GM12801 (cell line): Measurements from ENCODE around the gene FBH1.

Source experiments
- TF ChIP-seq, protein P1 (sequence below): IDR thresholded peaks from one replicate; pipeline ENCODE4 v1.5.1; 2011; ENCODE audit warnings: control low read depth; ENCODE audit not compliant: insufficient read length; ENCODE audit errors: extremely low read depth

The FBH1 gene

DNA sequence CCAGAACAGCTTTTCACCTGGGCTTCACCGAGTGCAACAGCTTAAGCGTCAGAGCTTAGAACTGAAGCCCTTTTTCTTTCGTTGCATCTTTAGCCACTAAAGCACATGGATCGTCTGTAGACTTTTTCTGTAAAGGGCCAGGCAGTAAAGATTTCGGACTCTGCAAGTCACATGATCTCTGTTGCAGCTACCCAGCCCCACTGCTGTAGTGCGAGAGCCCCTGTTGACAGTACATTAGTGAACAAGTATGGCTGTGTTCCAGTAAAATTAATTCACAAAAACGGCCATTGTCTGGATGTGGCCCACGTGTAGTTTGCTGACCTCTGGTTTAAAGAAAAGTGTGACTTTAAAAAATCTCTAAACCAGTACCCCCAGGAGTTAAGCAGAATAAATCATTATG, 39.4 kb downstream of the FBH1 start:
- TF ChIP-seq, protein P1, sequence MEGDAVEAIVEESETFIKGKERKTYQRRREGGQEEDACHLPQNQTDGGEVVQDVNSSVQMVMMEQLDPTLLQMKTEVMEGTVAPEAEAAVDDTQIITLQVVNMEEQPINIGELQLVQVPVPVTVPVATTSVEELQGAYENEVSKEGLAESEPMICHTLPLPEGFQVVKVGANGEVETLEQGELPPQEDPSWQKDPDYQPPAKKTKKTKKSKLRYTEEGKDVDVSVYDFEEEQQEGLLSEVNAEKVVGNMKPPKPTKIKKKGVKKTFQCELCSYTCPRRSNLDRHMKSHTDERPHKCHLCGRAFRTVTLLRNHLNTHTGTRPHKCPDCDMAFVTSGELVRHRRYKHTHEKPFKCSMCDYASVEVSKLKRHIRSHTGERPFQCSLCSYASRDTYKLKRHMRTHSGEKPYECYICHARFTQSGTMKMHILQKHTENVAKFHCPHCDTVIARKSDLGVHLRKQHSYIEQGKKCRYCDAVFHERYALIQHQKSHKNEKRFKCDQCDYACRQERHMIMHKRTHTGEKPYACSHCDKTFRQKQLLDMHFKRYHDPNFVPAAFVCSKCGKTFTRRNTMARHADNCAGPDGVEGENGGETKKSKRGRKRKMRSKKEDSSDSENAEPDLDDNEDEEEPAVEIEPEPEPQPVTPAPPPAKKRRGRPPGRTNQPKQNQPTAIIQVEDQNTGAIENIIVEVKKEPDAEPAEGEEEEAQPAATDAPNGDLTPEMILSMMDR = no peak

DNA sequence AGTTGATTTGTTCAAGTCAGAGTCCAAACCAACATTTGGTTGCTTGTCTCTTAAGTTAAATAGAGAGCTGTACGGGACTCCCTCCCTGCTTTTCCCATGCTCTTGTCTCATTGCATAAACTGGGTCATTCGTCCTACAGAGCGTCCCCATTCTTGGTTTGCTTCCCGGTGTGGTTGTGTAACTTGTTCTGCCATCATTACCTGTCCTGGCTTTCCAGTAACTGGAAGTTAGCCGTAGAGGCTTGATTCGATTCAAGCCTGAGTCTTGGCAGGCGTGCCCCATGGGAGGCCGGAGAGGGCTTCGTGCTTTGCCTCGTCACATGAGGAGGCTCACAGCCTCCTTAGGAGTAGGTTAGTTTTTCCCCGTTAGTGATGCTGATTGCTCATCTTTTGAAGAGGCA, 40.2 kb downstream of the FBH1 start:
- TF ChIP-seq, protein P1 = no peak

DNA sequence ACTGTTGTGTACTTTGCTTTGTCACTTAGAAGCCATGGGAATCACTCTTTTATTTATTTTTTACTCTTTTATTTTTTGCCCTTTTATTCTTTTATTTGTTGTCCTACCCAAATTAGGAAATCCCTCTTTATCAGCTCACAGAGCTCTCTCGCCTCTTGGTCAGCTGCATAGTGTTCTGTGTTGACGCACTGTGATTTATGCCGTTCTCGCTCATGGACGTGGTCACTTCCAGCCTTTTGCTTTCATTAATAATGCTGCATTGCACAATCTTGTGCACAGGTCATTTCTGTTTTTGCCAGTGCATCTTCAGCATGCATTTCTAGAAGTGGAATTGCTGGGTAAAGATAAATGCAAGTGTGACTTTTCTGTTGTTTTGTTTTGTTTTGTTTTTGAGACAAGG, 42.3 kb downstream of the FBH1 start:
- TF ChIP-seq, protein P1 = no peak

DNA sequence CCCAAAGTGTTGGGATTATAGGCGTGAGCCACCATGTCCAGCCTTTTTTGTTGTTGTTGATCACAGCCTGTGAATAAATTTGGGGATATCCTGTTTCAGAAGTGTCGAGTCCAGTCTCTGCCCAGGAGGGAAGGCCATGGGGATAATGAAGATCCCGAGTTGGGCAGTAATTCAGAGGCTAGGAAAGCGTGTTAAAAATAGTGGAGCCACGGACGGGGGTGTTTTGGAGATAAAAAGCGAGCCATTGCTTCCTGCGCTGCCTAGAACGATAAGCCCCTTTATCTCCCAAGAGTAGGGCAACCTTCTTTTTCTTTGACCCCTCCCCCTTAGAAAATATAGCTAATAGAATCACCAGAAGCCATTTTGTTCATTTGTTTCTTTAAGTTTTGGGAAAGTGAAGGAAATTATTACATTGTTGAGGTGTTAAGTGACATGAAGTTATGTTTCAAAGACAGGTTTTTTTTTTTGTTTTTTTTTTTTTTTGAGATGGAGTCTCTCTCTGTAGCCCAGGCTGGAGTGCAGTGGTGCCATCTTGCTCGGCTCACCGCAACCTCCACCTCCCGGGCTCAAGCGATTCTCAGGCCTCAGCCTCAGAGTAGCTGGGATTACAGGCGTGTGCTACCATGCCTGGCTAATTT, 44.0 kb downstream of the FBH1 start:
- TF ChIP-seq, protein P1 = no peak

DNA sequence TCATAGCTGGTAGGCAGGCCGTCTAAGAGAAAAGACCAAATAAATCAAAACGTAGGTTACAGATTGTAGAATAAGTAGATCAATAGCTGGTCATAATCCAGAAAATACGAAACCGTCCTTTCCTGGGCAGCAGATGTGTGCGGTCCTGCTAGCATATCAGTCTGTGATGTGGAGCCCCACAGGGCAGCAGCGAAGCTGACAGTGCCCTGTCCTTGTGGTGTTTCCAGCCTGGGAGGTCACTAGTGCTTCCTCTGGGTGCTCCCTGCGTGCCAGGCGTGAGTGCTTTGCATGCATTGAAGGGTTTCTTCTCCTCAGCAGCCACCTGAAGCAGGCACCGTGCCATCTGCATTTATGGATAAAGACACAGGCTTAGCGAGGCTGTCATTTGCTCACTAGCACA, 45.6 kb downstream of the FBH1 start:
- TF ChIP-seq, protein P1 = no peak

DNA sequence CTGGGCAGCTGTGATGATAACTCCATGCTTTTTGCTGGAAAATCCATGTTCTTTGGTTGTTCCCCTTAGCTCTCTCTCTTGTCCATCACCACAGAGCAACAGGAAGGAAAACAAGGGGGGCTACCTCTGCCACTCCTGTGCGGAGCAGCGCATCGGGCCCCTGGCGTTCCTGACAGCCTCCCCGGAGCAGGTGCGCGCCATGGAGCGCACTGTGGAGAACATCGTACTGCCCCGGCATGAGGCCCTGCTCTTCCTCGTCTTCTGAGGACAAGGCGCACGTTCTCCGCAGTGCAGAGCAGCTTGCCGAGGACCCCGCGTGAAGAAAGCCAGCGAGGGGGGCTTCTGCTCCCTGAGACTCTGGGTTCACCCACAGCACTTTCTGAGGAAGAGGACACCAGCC, 47.0 kb downstream of the FBH1 start:
- TF ChIP-seq, protein P1 = no peak

DNA sequence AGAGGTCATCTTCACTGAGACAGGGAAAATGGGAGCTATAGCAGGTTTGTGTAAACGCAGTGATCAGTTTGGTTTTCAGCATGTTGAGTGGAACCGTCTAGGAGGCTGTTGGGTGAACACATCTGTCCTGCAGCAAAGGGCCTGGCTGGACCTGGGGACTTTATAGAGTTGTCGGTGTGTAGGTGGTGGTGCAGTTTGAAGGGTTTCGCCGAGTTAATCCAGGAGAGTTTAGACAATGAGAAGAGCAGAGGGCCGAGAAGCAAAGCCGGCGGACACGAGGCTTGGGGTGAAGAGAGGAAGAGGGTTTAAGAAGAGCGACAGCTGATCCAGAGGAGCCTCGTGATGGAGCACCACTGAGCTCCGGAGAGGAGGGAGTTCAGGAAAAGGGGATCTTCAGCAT, 48.2 kb downstream of the FBH1 start:
- TF ChIP-seq, protein P1 = no peak

DNA sequence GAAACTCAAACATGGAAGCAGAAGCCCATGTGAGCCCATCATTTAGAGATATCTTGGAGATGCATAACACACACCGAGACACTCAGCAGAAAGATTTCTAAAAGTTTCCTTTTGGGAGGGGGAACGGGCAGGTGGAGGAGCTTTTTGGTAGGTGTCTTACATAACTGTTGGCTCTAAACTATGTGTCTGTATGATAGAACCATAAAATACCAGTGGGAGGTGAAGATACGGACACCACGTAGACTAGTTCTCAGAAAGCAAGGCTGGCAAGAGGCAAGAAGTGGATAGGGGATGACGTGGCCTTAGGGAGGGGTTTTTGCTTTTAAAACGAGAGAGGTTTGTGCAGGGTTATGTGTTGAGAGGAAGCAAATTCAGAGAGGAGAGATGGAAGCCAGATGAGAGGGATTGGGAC, 50.8 kb downstream of the FBH1 start:
- TF ChIP-seq, protein P1 = no peak
